GM23338 (cell line): Measurements from ENCODE around the gene PSEN2. TPM values are rescaled to one million over a fixed set of nuclear protein-coding genes. Genes with fewer than 3 reads are reported as not detected.

ENCODE experiments used
- ATAC-seq: fragments of 200-7000 bp; cut with Tn5 transposase; 3 replicates; pipeline ENCODE4 v1.9.1; 2020
- DNase-seq: peaks from one replicate; pipeline ENCODE4 v3.0.0-alpha.2; 2015; ENCODE audit warnings: low spot score
- H2AFZ ChIP-seq: fragments of 200-600 bp; sonication (generic); 2 replicates; pipeline ENCODE4 v1.8.0; 2016; ENCODE audit warnings: antibody characterized with exemption, mild to moderate bottlenecking, moderate library complexity
- H3F3A ChIP-seq: fragments of 200-600 bp; sonication (generic); replicated peaks from 2 replicates; pipeline ENCODE4 v1.8.0; 2017; ENCODE audit warnings: antibody characterized with exemption, mixed run types, low read depth
- H3K27ac ChIP-seq: fragments of 200-600 bp; sonication (generic); 2 replicates; pipeline ENCODE4 v1.6.1; 2016; ENCODE audit warnings: low read depth
- H3K27me3 ChIP-seq: fragments of 200-600 bp; sonication (generic); 2 replicates; pipeline ENCODE4 v1.8.0; 2016; ENCODE audit warnings: mild to moderate bottlenecking, mixed run types, moderate library complexity; ENCODE audit not compliant: insufficient read depth
- H3K36me3 ChIP-seq: fragments of 200-600 bp; sonication (generic); 2 replicates; pipeline ENCODE4 v1.8.0; 2016; ENCODE audit warnings: mild to moderate bottlenecking; ENCODE audit not compliant: insufficient read depth
- H3K4me1 ChIP-seq: fragments of 200-600 bp; sonication (generic); 2 replicates; pipeline ENCODE4 v1.8.0; 2016; ENCODE audit warnings: mild to moderate bottlenecking, moderate library complexity; ENCODE audit not compliant: insufficient read depth
- H3K4me2 ChIP-seq: fragments of 200-600 bp; sonication (generic); 2 replicates; pipeline ENCODE4 v1.7.1; 2017; ENCODE audit warnings: mixed run types
- H3K4me3 ChIP-seq: fragments of 200-600 bp; sonication (generic); 2 replicates; pipeline ENCODE4 v1.6.1; 2016; ENCODE audit warnings: mixed run types
- H3K79me2 ChIP-seq: fragments of 200-600 bp; sonication (generic); replicated peaks from 2 replicates; pipeline ENCODE4 v1.8.0; 2017; ENCODE audit warnings: mild to moderate bottlenecking; ENCODE audit not compliant: insufficient read depth
- H3K9me2 ChIP-seq: fragments of 200-600 bp; sonication (generic); 2 replicates; pipeline ENCODE4 v1.8.0; 2017; ENCODE audit not compliant: insufficient read depth
- H4K20me1 ChIP-seq: fragments of 200-600 bp; sonication (generic); replicated peaks from 2 replicates; pipeline ENCODE4 v1.8.0; 2017; ENCODE audit warnings: mild to moderate bottlenecking; ENCODE audit not compliant: insufficient read depth
- H3K27ac Mint-ChIP-seq: 2 replicates; pipeline ENCODE4 v1.8.0; 2020; ENCODE audit warnings: inconsistent platforms, mild to moderate bottlenecking, moderate library complexity, mixed read lengths
- H3K27me3 Mint-ChIP-seq: 3 replicates; pipeline ENCODE4 v1.8.0; 2022; ENCODE audit warnings: low read depth, mild to moderate bottlenecking, moderate library complexity, mixed read lengths, inconsistent platforms; ENCODE audit not compliant: insufficient read depth, poor library complexity
- H3K36me3 Mint-ChIP-seq: 3 replicates; pipeline ENCODE4 v1.8.0; 2021; ENCODE audit warnings: low read depth, mild to moderate bottlenecking, inconsistent platforms, moderate library complexity, mixed read lengths
- H3K4me1 Mint-ChIP-seq: 3 replicates; pipeline ENCODE4 v1.8.0; 2020; ENCODE audit warnings: mild to moderate bottlenecking, inconsistent platforms, mixed read lengths
- H3K4me3 Mint-ChIP-seq: 3 replicates; pipeline ENCODE4 v1.8.0; 2021; ENCODE audit warnings: moderate library complexity, mild to moderate bottlenecking, inconsistent platforms, mixed read lengths
- H3K9me3 Mint-ChIP-seq: 3 replicates; pipeline ENCODE4 v1.8.0; 2020; ENCODE audit warnings: moderate library complexity, mild to moderate bottlenecking, inconsistent platforms, mixed read lengths
- ETS1 ChIP-seq: IDR thresholded peaks from 2 replicates; pipeline ENCODE4 v1.6.1; 2016; ENCODE audit warnings: antibody characterized with exemption
- EZH2 ChIP-seq: fragments of 200-600 bp; sonication (generic); IDR thresholded peaks from one replicate; pipeline ENCODE4 v1.8.0; 2017; ENCODE audit warnings: antibody characterized with exemption, mild to moderate bottlenecking, low read depth; ENCODE audit not compliant: unreplicated experiment
- EZH2phosphoT487 ChIP-seq: fragments of 200-600 bp; sonication (generic); IDR thresholded peaks from one replicate; pipeline ENCODE4 v1.8.1; 2018; ENCODE audit warnings: antibody characterized with exemption; ENCODE audit not compliant: unreplicated experiment
- JUNB ChIP-seq: IDR thresholded peaks from one replicate; pipeline ENCODE4 v1.6.1; 2016; ENCODE audit warnings: antibody characterized with exemption; ENCODE audit not compliant: unreplicated experiment
- NANOG ChIP-seq: IDR thresholded peaks from 2 replicates; pipeline ENCODE4 v1.6.1; 2016; ENCODE audit warnings: antibody characterized with exemption, borderline replicate concordance
- POLR2AphosphoS5 ChIP-seq: IDR thresholded peaks from 2 replicates; pipeline ENCODE4 v1.6.1; 2016; ENCODE audit warnings: antibody characterized with exemption, low read depth
- REST ChIP-seq: IDR thresholded peaks from one replicate; pipeline ENCODE4 v1.6.1; 2018; ENCODE audit warnings: antibody characterized with exemption; ENCODE audit not compliant: unreplicated experiment
- STAT1 ChIP-seq: IDR thresholded peaks from one replicate; pipeline ENCODE4 v1.6.1; 2016; ENCODE audit warnings: antibody characterized with exemption; ENCODE audit not compliant: unreplicated experiment
- ZNF114 ChIP-seq: fragments of 250-450 bp; sonication (Bioruptor Pico); IDR thresholded peaks from 2 replicates; pipeline ENCODE4 v1.5.0; 2020; ENCODE audit warnings: mild to moderate bottlenecking, moderate library complexity
- ZNF331 ChIP-seq: fragments of 250-450 bp; sonication (Bioruptor Pico); IDR thresholded peaks from 2 replicates; pipeline ENCODE4 v1.5.0; 2020; ENCODE audit warnings: low read depth, mild to moderate bottlenecking, moderate library complexity
- polyA plus RNA-seq: library from polyadenylated mRNA; unstranded; fragments of >200 nt; fragmentation: Nextera tagmentation; extraction: Ambion mirVana; gene quantifications from 2 replicates; pipeline ENCODE4 v1.2.1, GENCODE V29; 2016
- total RNA-seq: library from RNA; depleted of rRNA; stranded (reverse); fragments of >200 nt; shearing (Covaris generic); gene quantifications from 2 replicates; pipeline ENCODE4 v1.2.3, GENCODE V29; 2014
- TF ChIP-seq, protein P1 (sequence below): fragments of 250-450 bp; sonication (Bioruptor Pico); IDR thresholded peaks from 2 replicates; pipeline ENCODE4 v1.5.0; 2020; ENCODE audit warnings: mild to moderate bottlenecking, moderate library complexity
- TF ChIP-seq, protein P2 (sequence below), 2 experiments: fragments of 200-600 bp in 1 of 2; sonication (generic) in 1 of 2; conservative IDR thresholded peaks; 2 replicates each; pipeline versions ENCODE4 v1.5.1 to v1.6.1; 2016 to 2017; ENCODE audit warnings: antibody characterized with exemption in 2 of 2, low read depth in 2 of 2, mild to moderate bottlenecking in 2 of 2, moderate library complexity in 1 of 2

Gene PSEN2
- total and polyA plus RNA-seq, 2 experiments from 2014 or later: 10.0 to 22.1 TPM

GRCh38 chr1:226894826-226895225 is 24.4 kb downstream of the PSEN2 start (continued):
- TF ChIP-seq, protein P1, sequence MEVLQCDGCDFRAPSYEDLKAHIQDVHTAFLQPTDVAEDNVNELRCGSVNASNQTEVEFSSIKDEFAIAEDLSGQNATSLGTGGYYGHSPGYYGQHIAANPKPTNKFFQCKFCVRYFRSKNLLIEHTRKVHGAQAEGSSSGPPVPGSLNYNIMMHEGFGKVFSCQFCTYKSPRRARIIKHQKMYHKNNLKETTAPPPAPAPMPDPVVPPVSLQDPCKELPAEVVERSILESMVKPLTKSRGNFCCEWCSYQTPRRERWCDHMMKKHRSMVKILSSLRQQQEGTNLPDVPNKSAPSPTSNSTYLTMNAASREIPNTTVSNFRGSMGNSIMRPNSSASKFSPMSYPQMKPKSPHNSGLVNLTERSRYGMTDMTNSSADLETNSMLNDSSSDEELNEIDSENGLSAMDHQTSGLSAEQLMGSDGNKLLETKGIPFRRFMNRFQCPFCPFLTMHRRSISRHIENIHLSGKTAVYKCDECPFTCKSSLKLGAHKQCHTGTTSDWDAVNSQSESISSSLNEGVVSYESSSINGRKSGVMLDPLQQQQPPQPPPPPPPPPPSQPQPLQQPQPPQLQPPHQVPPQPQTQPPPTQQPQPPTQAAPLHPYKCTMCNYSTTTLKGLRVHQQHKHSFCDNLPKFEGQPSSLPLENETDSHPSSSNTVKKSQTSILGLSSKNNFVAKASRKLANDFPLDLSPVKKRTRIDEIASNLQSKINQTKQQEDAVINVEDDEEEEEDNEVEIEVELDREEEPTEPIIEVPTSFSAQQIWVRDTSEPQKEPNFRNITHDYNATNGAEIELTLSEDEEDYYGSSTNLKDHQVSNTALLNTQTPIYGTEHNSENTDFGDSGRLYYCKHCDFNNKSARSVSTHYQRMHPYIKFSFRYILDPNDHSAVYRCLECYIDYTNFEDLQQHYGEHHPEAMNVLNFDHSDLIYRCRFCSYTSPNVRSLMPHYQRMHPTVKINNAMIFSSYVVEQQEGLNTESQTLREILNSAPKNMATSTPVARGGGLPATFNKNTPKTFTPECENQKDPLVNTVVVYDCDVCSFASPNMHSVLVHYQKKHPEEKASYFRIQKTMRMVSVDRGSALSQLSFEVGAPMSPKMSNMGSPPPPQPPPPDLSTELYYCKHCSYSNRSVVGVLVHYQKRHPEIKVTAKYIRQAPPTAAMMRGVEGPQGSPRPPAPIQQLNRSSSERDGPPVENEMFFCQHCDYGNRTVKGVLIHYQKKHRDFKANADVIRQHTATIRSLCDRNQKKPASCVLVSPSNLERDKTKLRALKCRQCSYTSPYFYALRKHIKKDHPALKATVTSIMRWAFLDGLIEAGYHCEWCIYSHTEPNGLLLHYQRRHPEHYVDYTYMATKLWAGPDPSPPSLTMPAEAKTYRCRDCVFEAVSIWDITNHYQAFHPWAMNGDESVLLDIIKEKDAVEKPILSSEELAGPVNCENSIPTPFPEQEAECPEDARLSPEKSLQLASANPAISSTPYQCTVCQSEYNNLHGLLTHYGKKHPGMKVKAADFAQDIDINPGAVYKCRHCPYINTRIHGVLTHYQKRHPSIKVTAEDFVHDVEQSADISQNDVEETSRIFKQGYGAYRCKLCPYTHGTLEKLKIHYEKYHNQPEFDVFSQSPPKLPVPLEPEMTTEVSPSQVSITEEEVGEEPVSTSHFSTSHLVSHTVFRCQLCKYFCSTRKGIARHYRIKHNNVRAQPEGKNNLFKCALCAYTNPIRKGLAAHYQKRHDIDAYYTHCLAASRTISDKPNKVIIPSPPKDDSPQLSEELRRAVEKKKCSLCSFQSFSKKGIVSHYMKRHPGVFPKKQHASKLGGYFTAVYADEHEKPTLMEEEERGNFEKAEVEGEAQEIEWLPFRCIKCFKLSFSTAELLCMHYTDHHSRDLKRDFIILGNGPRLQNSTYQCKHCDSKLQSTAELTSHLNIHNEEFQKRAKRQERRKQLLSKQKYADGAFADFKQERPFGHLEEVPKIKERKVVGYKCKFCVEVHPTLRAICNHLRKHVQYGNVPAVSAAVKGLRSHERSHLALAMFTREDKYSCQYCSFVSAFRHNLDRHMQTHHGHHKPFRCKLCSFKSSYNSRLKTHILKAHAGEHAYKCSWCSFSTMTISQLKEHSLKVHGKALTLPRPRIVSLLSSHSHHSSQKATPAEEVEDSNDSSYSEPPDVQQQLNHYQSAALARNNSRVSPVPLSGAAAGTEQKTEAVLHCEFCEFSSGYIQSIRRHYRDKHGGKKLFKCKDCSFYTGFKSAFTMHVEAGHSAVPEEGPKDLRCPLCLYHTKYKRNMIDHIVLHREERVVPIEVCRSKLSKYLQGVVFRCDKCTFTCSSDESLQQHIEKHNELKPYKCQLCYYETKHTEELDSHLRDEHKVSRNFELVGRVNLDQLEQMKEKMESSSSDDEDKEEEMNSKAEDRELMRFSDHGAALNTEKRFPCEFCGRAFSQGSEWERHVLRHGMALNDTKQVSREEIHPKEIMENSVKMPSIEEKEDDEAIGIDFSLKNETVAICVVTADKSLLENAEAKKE: no peak
- no peak for TF ChIP-seq ZNF331 (CRISPR knock-in tag)
- TF ChIP-seq ZNF114 (CRISPR knock-in tag): no peak
- TF ChIP-seq EZH2: no peak
- no peak for TF ChIP-seq STAT1
- no peak for TF ChIP-seq EZH2phosphoT487

DNA sequence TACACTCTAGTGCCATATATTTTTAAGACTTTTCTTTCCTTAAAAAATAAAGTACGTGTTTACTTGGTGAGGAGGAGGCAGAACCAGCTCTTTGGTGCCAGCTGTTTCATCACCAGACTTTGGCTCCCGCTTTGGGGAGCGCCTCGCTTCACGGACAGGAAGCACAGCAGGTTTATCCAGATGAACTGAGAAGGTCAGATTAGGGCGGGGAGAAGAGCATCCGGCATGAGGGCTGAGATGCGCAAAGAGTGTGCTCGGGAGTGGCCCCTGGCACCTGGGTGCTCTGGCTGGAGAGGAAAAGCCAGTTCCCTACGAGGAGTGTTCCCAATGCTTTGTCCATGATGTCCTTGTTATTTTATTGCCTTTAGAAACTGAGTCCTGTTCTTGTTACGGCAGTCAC is 25.2 kb downstream of the PSEN2 start:
- no peak overlapping the region for H3K27ac ChIP-seq
- no peaks in the 10 kb centered on the region for H3K4me1 ChIP-seq
- H3K27ac Mint-ChIP-seq: no peak overlapping the region
- H2AFZ ChIP-seq: no peak overlapping the region
- H3K4me1 Mint-ChIP-seq: no peaks in the 10 kb centered on the region; the same call in 2 of the 3 replicates
- H3K27me3 Mint-ChIP-seq: peaks cover 8% of the 10 kb centered on the region
- H3F3A ChIP-seq: no peaks in the 10 kb centered on the region
- no peak for ATAC-seq
- H3K4me3 ChIP-seq: no peak overlapping the region
- H3K36me3 ChIP-seq: no peaks in the 10 kb centered on the region
- no peaks in the 10 kb centered on the region for H3K9me3 Mint-ChIP-seq
- no peaks in the 10 kb centered on the region for H4K20me1 ChIP-seq
- DNase-seq: no peak
- no peak overlapping the region for H3K4me2 ChIP-seq
- H3K79me2 ChIP-seq: no peaks in the 10 kb centered on the region
- no peak overlapping the region for H3K4me3 Mint-ChIP-seq
- H3K27me3 ChIP-seq: no peaks in the 10 kb centered on the region
- H3K36me3 Mint-ChIP-seq: peaks cover 14% of the 10 kb centered on the region
- H3K9me2 ChIP-seq: no peaks in the 10 kb centered on the region
- TF ChIP-seq ETS1 (no peak), JUNB (no peak), REST (no peak), NANOG (no peak), POLR2AphosphoS5 (no peak), ZNF114 (CRISPR knock-in tag) (no peak), EZH2phosphoT487 (no peak)
- TF ChIP-seq, protein P2, sequence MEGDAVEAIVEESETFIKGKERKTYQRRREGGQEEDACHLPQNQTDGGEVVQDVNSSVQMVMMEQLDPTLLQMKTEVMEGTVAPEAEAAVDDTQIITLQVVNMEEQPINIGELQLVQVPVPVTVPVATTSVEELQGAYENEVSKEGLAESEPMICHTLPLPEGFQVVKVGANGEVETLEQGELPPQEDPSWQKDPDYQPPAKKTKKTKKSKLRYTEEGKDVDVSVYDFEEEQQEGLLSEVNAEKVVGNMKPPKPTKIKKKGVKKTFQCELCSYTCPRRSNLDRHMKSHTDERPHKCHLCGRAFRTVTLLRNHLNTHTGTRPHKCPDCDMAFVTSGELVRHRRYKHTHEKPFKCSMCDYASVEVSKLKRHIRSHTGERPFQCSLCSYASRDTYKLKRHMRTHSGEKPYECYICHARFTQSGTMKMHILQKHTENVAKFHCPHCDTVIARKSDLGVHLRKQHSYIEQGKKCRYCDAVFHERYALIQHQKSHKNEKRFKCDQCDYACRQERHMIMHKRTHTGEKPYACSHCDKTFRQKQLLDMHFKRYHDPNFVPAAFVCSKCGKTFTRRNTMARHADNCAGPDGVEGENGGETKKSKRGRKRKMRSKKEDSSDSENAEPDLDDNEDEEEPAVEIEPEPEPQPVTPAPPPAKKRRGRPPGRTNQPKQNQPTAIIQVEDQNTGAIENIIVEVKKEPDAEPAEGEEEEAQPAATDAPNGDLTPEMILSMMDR (conservative IDR thresholded peaks at IDR 0.05; ENCODE audit: low read depth in 2 of 2): no peak
